GM12878 (cell line): Measurements from ENCODE around the gene SLC6A11. TPM values are rescaled to one million over a fixed set of nuclear protein-coding genes. Genes with fewer than 3 reads are reported as not detected.

Experiments
- ATAC-seq: fragments of 200-7000 bp; cut with Tn5 transposase; 3 replicates; pipeline ENCODE4 v1.9.1; 2020; ENCODE audit warnings: mild to moderate bottlenecking, moderate library complexity
- BruUV-seq: library from RNA; stranded (reverse); fragments of 400-500 nt; replicated peaks from 2 replicates; lab custom pipeline; 2021; lab: Mats Ljungman, UMichigan
- CTCF ChIA-PET: fragments of 300-600 bp; sonication (Branson Sonifier 250); formaldehyde crosslinking; extraction: SDS; loops from one replicate; lab custom pipeline; 2021; ENCODE audit warnings: inconsistent platforms; lab: Yijun Ruan, JAX
- POLR2A ChIA-PET: fragments of 350-600 bp; formaldehyde crosslinking; extraction: SDS; loops from one replicate; lab custom pipeline; 2021; ENCODE audit warnings: inconsistent platforms; lab: Charles Lee
- RAD21 ChIA-PET: fragments of 300-600 bp; sonication (Branson Sonifier 250); formaldehyde crosslinking; loops from one replicate; lab custom pipeline; 2023; ENCODE audit warnings: antibody characterized with exemption; ENCODE audit not compliant: unreplicated experiment; lab: Charles Lee
- SMC1A ChIA-PET: fragments of 300-600 bp; sonication (Branson Sonifier 250); formaldehyde crosslinking; loops from one replicate; lab custom pipeline; 2023; ENCODE audit not compliant: unreplicated experiment, uncharacterized antibody; lab: Charles Lee
- DNase-seq: peaks from one replicate; pipeline ENCODE4 v3.0.0-alpha.2; 2011; ENCODE audit warnings: low read depth, low spot score
- FAIRE-seq: peaks from 3 replicates; lab custom pipeline; 2011; peaks lifted over from hg19 to GRCh38; lab: Jason Lieb, UNC
- H2AFZ ChIP-seq: 2 replicates; pipeline ENCODE4 v1.6.0; 2011; ENCODE audit warnings: low read depth, low read length, control low read depth; ENCODE audit not compliant: control insufficient read depth
- H3K27ac ChIP-seq: 2 replicates; pipeline ENCODE4 v1.5.1; 2011; ENCODE audit warnings: control low read depth; ENCODE audit not compliant: control insufficient read depth, insufficient read depth
- H3K27me3 ChIP-seq, 2 experiments: replicated peaks in 1 of 2; 2 replicates each; pipeline versions ENCODE4 v1.6.0 to v1.6.1; 2011; ENCODE audit warnings: low read length in 1 of 2; ENCODE audit not compliant: control insufficient read depth in 2 of 2, insufficient read depth in 2 of 2
- H3K36me3 ChIP-seq, 2 experiments: 2 replicates each; pipeline ENCODE4 v1.5.1; 2011; ENCODE audit warnings: low read length in 1 of 2; ENCODE audit not compliant: control insufficient read depth in 2 of 2, insufficient read depth in 2 of 2
- H3K4me1 ChIP-seq: 2 replicates; pipeline ENCODE4 v1.6.1; 2011; ENCODE audit warnings: mild to moderate bottlenecking, low read length, moderate library complexity, mixed read lengths; ENCODE audit not compliant: control insufficient read depth, insufficient read depth
- H3K4me2 ChIP-seq: 2 replicates; pipeline ENCODE4 v1.6.0; 2011; ENCODE audit warnings: control low read depth; ENCODE audit not compliant: control insufficient read depth, insufficient read depth
- H3K4me3 ChIP-seq: fragments of 200-600 bp; sonication (generic); 2 replicates; pipeline ENCODE4 v1.5.1; 2016
- H3K79me2 ChIP-seq: 2 replicates; pipeline ENCODE4 v1.6.0; 2011; ENCODE audit warnings: low read length; ENCODE audit not compliant: control insufficient read depth, insufficient read depth
- H3K9ac ChIP-seq: 2 replicates; pipeline ENCODE4 v1.8.0; 2011; ENCODE audit warnings: low read length, control low read depth, mixed read lengths; ENCODE audit not compliant: control insufficient read depth, insufficient read depth
- H3K9me3 ChIP-seq: replicated peaks from 3 replicates; pipeline ENCODE4 v1.5.1; 2011; ENCODE audit warnings: mild to moderate bottlenecking, low read length; ENCODE audit not compliant: control insufficient read depth, insufficient read depth
- H4K20me1 ChIP-seq: 2 replicates; pipeline ENCODE4 v1.6.0; 2011; ENCODE audit not compliant: control insufficient read depth, insufficient read depth
- CREM ChIP-seq: IDR thresholded peaks from 2 replicates; pipeline ENCODE4 v1.6.1; 2014; ENCODE audit warnings: antibody characterized with exemption, low read depth
- DPF2 ChIP-seq: fragments of 450-650 bp; IDR thresholded peaks from 2 replicates; pipeline ENCODE4 v1.6.1; 2017; ENCODE audit warnings: mild to moderate bottlenecking
- EED ChIP-seq: sonication (generic); IDR thresholded peaks from 2 replicates; pipeline ENCODE4 v1.6.1; 2016; ENCODE audit warnings: antibody characterized with exemption, low read depth
- KAT2A ChIP-seq: conservative IDR thresholded peaks from 2 replicates; pipeline ENCODE4 v1.6.1; 2011; ENCODE audit warnings: low read depth, low read length; ENCODE audit not compliant: control insufficient read depth
- NBN ChIP-seq: fragments of 450-650 bp; IDR thresholded peaks from 2 replicates; pipeline ENCODE4 v1.6.1; 2016
- POLR2A ChIP-seq: IDR thresholded peaks from 2 replicates; pipeline ENCODE4 v1.6.1; 2011; ENCODE audit warnings: low read depth, mild to moderate bottlenecking, low read length
- SIN3A ChIP-seq: IDR thresholded peaks from 2 replicates; pipeline ENCODE4 v1.6.1; 2012; ENCODE audit warnings: low read depth, low read length, improper control_type of control experiment
- SMARCA5 ChIP-seq: fragments of 450-650 bp; IDR thresholded peaks from 2 replicates; pipeline ENCODE4 v1.6.1; 2017; ENCODE audit warnings: mild to moderate bottlenecking
- STAT1 ChIP-seq: fragments of 450-650 bp; conservative IDR thresholded peaks from 2 replicates; pipeline ENCODE4 v1.6.1; 2014; ENCODE audit warnings: antibody characterized with exemption, mild to moderate bottlenecking
- ZZZ3 ChIP-seq: IDR thresholded peaks from 2 replicates; pipeline ENCODE4 v1.6.1; 2011; ENCODE audit warnings: low read depth; ENCODE audit not compliant: control insufficient read depth, insufficient read length
- WGBS: methylation state at CpG from one replicate; pipeline ENCODE4 v1.1.6; 2016; ENCODE audit warnings: low lambda C conversion rate; ENCODE audit not compliant: insufficient replicate concordance, insufficient coverage; ENCODE audit errors: missing lambda C conversion rate; 5-methylcytosine and 5-hydroxymethylcytosine counted together
- in situ Hi-C: fragments of 300-500 bp; cut with MboI; formaldehyde crosslinking; loops from 9 replicates; pipeline ENCODE4 v1.14.3; 2018; ENCODE audit warnings: mixed read lengths
- intact Hi-C: fragments of 100-400 bp; cut with micrococcal nuclease; formaldehyde crosslinking; loops from one replicate; pipeline ENCODE4 v1.14.2; 2022; ENCODE audit not compliant: unreplicated experiment
- polyA plus RNA-seq, 11 experiments: library from polyadenylated mRNA; depleted of rRNA in 4 of 11; unstranded in 6 of 11; stranded (reverse) in 5 of 11; fragments of >200 nt; fragmentation: Nextera tagmentation in 4 of 11; fragmentation: Illumina TruSeq in 1 of 11; extraction: Ambion mirVana in 4 of 11; extraction: Trizol in 1 of 11; gene quantifications; 1 replicate in 1 of 11; 2 replicates in 10 of 11; pipeline versions ENCODE4 v1.2.1 to v1.2.3, GENCODE V29; 2011 to 2016; ENCODE audit warnings: inconsistent platforms in 2 of 11, missing spikeins in 2 of 11, low read depth in 1 of 11
- total RNA-seq, 4 experiments: library from RNA; depleted of rRNA in 3 of 4; stranded (reverse); fragments of >200 nt in 3 of 4; fragmentation: Illumina TruSeq in 1 of 4; extraction: Trizol in 1 of 4; gene quantifications; 2 replicates each; pipeline versions ENCODE4 v1.2.1 to v1.2.3, GENCODE V29; 2013 to 2021
- TF ChIP-seq, protein P1 (sequence below): IDR thresholded peaks from 2 replicates; pipeline ENCODE4 v1.6.1; 2011; ENCODE audit warnings: low read depth, mild to moderate bottlenecking, low read length, moderate library complexity, borderline replicate concordance; ENCODE audit errors: extremely low read depth

The SLC6A11 gene
- total and polyA plus RNA-seq, 10 of the 15 experiments (the other 5 are each of a cell fraction or from before 2014, with no cell fraction given) = not detected

DNA sequence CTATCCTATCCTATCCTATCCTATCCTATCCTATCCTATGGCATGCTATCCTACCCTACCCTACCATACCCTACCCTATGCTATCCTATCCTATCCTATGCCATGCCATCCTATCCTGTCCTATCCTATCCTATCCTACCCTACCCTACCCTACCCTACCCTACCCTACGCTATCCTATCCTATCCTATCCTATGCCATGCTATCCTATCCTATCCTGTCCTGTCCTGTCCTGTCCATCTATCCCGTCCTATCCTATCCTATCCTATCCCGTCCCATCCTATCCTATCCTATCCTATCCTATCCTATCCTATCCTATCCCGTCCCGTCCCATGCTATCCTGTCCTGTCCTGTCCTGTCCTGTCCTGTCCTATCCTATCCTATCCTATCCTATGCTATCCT is 57.4 kb downstream of the SLC6A11 start (continued):
- TF ChIP-seq CREM = no peak
- TF ChIP-seq, protein P1, sequence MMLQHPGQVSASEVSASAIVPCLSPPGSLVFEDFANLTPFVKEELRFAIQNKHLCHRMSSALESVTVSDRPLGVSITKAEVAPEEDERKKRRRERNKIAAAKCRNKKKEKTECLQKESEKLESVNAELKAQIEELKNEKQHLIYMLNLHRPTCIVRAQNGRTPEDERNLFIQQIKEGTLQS = no peak

DNA sequence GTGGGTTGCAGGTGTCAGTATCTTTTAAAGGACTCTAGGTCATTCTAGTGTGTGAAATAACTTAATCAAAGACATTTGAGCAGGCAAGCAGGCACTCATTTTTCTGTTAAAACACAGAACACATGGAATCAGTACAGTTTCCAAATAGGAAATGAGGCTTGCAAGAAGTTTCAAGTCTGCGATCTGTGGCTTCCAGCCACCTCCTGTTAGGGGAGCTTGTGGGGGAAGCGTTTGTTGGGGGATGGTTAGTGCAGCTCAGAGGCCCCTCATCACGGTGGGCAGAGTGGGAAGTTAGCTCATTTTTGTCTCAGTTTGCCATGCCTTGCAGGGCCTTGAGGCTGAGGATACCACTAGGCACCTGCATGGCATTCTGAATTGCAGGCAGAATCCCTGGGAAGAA is 59.9 kb downstream of the SLC6A11 start:
- no peak overlapping the region for H2AFZ ChIP-seq
- H3K27me3 ChIP-seq = peaks cover 0 to 1% of the 10 kb centered on the region in 2 experiments; a peak in 2 of 4 replicates
- TF ChIP-seq SMARCA5 = no peak
- TF ChIP-seq ZZZ3 = no peak
- no peak for TF ChIP-seq STAT1
- TF ChIP-seq DPF2 = no peak
- TF ChIP-seq EED = no peak
- no peak for TF ChIP-seq SIN3A
- no peak for TF ChIP-seq POLR2A
- no peak for TF ChIP-seq NBN
- TF ChIP-seq KAT2A = no peak
- H3K36me3 ChIP-seq = no peaks in the 10 kb centered on the region
- CTCF ChIA-PET = interaction anchor here (0.8 to 1.0 kb wide), 2 partner anchors 107 to 117 kb away, joined by 3 read pairs; no protein-coding TSS in a partner anchor
- intact Hi-C loops = no loop called here
- H3K9me3 ChIP-seq = no peaks in the 10 kb centered on the region
- no peak overlapping the region for H3K9ac ChIP-seq
- H4K20me1 ChIP-seq = no peaks in the 10 kb centered on the region
- RAD21 ChIA-PET = no interaction called here
- no peaks in the 10 kb centered on the region for H3K4me1 ChIP-seq
- ATAC-seq = no peak
- H3K4me3 ChIP-seq = no peak overlapping the region
- no TSS peak for BruUV-seq
- no peak overlapping the region for H3K4me2 ChIP-seq
- in situ Hi-C loops = no loop called here
- POLR2A ChIA-PET = no interaction called here
- H3K27ac ChIP-seq = no peak overlapping the region
- H3K79me2 ChIP-seq = no peaks in the 10 kb centered on the region
- DNase-seq = no peak
- WGBS = 0% methylated on average over 3 of the region's 3 CpGs
- SMC1A ChIA-PET = no interaction called here
- FAIRE-seq = no peak
